ENCODE data around the gene MAP3K20. TPM values are rescaled to one million over a fixed set of nuclear protein-coding genes. Genes with fewer than 3 reads are reported as not detected.
"Not testable (repeated sequence)": the region's sequence is repeated elsewhere in the genome, so short reads cannot be mapped to it uniquely, and the experiment has no call there.

The MAP3K20 gene
- total RNA-seq, 1 experiment from 2014 or later = 25.2 TPM

DNA sequence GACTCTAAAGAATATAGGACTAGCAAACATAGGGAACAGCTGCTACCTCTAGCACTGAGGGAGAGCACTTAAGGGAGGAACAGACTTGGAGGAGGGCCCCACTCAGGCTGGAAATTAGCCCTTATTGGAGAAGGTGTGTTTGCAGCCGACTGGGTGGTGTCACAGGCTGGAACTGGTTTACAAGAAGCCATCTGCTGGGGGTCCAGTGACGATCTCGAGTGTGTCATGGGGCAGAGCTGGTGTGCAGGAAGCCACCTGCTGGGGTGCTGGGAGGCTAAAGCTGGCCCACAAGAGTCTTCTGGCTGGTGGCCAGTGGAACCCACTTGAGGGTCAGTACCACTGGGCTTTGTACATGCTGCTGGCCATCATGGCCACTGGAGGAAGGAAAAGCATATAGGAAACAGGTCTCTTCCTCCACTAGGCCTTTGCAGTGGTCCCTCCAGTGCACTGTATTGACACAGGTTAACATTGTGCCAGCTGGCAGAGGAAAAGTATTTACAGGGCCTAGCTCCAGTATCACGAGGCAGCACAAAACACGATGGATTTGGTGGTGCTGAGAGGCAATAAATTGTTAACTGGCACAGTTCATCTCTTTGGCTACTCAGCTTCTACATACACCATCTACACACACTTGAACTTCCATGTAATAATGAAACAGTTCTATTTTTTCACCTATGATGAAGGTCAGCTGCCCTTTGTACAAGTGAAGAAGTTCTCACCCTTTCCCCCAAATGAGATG lies 43.6 kb downstream of the MAP3K20 start:
- no peak for DNase-seq (ENCODE audit: low read depth)

GRCh38 chr2:173119944-173120343 lies 44.3 kb downstream of the MAP3K20 start:
- DNase-seq (ENCODE audit: low read depth) = no peak

- DNase-seq (ENCODE audit: low read depth) = no peak
These were observed 47.3 kb downstream of the MAP3K20 start for GRCh38 chr2:173122936-173123335.

- DNase-seq (ENCODE audit: low read depth) = peak; percentile 17
These were observed 48.8 kb downstream of the MAP3K20 start for GRCh38 chr2:173124441-173124840.

GRCh38 chr2:173126819-173127218 lies 51.2 kb downstream of the MAP3K20 start:
- DNase-seq (ENCODE audit: low read depth) = peak; percentile 75

DNA sequence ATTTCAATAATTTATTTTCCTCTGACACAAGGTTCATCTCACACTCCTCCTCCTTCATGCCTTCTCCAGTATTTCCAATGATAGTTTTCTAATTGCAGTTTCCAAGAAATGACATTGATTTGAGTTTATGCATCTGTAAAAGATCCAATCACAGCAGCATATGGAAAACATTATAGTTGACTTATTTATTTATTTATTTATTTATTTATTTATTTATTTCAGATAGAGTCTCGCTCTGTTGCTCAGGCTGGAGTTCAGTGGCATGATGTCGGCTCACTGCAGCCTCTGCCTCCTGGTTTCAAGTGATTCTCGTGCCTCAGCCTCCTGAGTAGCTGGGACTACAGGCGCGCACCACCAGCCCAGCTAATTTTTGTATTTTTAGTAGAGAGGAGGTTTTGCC lies 52.5 kb downstream of the MAP3K20 start:
- not testable (repeated sequence) for DNase-seq (ENCODE audit: low read depth)

- DNase-seq (ENCODE audit: low read depth) = no peak
These were observed 55.1 kb downstream of the MAP3K20 start for GRCh38 chr2:173130496-173131465.

DNA sequence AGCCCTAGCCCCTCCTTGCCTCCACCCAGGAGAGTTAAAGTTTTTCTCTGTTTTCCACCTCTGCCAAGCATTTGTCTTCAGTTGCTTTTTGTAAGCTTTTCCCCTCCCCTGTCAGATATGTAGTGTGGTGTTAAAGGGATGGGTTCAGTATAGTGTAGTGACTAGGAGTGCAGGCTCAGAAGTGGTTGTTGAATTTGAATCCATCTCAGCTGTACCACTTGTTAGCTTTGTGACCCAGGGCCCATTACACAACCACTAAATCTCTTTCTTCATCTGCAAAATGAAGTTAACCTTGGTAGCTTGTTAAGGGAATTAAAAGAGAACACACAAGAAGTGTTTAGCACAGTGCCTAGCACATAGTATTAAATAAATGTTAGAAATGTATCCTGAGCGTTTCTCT lies 56.9 kb downstream of the MAP3K20 start:
- DNase-seq (ENCODE audit: low read depth) = no peak

DNA sequence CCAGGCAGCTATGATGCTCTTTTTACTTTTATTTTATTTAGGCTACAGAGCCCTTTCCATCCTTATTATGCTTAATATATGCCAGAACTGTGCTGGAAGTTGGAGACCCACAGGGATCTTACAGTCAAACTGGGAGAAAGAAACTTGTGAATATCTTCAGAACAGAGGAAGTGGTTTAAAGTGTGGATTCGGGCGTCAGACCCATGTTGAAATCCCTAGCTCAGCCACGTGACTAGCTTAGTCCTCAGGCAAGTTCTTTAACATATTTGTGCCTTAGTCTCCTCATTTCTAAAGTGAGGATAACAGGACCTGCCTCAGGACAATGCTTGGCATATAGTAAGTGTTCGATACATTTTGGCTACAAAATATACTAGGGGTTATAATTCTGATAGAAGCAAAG lies 59.1 kb downstream of the MAP3K20 start:
- DNase-seq (ENCODE audit: low read depth) = no peak

DNA sequence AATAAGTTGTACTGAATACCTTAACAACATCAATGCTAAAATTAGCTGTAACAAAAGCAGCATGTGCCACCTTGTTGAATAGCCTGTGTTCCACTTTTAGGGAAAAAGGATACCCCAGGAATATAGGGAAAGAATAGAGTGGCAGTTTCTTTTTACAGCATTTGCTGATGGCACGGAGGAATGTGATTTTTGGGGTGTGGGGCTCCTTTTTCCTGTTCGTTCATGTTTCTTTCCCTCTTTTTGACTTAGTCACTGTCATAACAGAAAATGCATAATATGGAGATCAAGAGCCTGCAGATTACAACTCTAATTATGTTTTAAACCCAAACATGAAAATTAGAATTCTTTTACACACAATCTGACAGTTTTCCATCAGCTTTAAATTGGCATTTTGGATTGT lies 60.4 kb downstream of the MAP3K20 start:
- DNase-seq (ENCODE audit: low read depth) = no peak

DNA sequence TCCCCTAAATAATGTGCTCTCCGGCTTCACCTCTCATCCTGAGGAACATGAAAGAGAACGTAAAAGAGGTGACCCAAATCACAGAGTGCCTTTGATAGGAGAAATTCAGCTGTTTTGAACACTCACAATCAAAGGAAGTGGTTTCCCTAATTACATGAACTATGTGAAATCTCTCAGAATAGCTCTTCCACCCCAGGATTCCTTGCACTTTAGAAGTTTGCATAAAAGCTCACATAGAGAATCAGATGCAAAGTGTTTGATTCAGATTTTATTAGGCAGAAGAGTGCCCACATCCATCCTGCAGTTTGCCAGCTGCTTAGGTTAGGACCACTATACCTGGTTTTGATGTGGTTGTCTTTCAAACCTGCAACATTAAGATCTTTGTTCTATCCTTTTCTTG lies 61.0 kb downstream of the MAP3K20 start:
- no peak for DNase-seq (ENCODE audit: low read depth)

DNA sequence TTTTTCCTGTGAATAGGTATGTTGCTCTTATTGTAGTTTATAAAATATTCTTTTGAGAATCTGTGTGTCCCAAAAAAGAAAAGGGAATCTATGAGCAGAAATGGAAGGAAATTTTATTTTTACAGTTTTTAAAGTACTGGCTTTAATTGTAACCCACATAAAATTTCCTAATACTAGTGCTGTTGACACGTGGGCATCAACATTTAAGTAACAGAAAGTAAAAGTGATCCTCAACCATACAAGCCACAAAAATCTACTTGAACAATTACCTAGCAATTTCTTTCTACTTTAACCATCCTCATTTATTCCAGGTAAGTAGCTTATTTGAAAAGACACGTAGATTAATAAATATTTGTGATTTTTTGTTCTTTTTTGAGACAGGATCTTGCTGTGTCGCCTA lies 62.0 kb downstream of the MAP3K20 start:
- no peak for DNase-seq (ENCODE audit: low read depth)

DNA sequence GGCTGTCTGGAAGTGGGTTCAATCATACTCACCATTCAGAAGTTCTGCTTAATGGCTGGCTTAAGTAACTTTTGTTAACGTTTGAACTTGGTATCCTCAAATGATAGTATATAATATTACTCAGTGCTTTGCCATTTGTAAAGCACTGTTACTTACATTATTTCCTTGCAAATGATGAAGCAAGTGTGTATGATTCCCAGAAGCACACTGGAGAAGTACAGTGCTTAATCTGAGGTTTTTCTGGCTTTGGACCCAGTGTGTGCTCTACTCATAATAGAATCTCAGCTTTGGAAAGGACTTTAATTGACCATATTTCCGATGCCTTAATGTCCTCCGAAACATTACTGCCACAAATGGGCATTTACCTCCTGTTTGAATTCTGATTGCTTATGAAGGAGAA lies 63.3 kb downstream of the MAP3K20 start:
- no peak for DNase-seq (ENCODE audit: low read depth)

- DNase-seq (ENCODE audit: low read depth) = no peak
These were observed 66.0 kb downstream of the MAP3K20 start for GRCh38 chr2:173141666-173142065.

- DNase-seq (ENCODE audit: low read depth) = no peak
These were observed 69.8 kb downstream of the MAP3K20 start for GRCh38 chr2:173145454-173145853.

- DNase-seq (ENCODE audit: low read depth) = no peak
These were observed 70.9 kb downstream of the MAP3K20 start for GRCh38 chr2:173146590-173146989.

DNA sequence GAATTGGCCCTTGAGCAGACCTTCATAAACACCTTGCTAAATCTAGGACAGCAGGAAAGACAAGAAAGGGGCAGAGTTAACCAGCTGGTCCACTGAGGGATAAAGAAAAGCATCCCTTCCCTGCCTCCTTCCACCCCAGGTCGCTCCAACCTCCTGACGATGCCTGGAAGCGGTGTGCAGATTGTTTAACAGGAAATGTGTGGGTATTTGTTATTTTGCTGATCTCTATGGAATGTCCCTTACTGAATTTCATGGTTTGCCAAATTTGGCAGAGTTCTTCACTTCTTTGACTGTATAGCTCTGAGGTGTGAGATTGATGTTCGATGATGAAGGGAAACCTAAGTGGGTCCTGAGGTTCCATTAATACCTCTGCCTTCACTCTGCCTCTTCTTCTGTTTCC lies 72.9 kb downstream of the MAP3K20 start:
- DNase-seq (ENCODE audit: low read depth) = peak; percentile 39

DNA sequence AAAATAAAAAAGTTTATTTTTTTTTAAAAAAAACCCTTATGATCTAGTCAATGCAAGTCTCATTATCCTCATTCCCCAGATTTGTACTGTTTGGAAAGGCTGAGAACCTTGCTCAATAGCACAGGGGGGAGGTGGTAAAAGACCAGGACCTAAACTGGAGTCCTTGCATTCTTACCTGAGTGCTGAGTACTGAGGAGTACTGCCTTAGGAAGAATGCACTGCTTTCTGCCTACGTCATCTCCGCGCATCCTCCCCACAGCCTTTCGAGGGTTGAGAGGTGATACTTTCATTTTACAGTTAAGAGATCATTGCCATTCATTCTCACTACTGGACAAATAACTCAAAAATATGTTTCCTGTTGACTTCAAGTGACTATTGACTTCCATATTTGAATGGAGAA lies 73.8 kb downstream of the MAP3K20 start:
- DNase-seq (ENCODE audit: low read depth) = no peak

DNA sequence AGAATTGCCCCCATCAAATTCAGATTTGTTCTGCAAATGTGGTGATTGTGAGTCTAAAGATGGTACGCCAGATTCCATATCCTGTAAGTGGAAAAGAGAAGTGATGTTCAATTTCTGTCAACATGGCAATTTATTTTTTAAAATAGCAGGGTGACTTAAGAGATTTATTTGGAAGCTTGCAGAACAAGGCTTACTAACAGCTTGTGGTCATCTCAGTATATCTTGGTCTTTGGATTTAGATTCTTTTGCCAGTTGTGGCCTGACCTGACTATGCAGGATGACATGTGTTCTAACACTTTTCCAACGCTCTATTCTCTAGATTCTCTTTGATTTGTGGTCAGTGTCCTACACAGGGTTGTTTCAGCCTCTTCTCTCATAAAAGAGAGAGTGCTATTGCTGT lies 74.4 kb downstream of the MAP3K20 start:
- DNase-seq (ENCODE audit: low read depth) = no peak

DNA sequence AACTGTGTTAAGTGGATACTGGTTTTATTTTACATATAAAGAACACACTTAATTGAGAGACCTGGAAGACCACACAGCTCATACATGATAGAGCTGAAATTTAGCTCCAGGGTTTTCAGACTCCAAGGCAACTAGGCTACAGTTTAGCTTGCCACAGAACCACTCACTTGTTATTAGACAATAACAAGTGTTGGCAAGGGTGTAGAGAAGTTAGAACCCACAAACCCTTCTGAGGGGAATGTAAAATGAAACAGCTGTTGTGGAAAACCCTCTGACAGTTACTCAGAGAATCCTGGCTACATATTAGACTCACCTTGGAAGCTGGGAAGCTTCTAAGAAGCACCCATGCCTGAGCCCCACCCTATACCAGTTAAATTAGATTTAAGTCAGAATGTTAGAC lies 75.3 kb downstream of the MAP3K20 start:
- DNase-seq (ENCODE audit: low read depth) = no peak

DNA sequence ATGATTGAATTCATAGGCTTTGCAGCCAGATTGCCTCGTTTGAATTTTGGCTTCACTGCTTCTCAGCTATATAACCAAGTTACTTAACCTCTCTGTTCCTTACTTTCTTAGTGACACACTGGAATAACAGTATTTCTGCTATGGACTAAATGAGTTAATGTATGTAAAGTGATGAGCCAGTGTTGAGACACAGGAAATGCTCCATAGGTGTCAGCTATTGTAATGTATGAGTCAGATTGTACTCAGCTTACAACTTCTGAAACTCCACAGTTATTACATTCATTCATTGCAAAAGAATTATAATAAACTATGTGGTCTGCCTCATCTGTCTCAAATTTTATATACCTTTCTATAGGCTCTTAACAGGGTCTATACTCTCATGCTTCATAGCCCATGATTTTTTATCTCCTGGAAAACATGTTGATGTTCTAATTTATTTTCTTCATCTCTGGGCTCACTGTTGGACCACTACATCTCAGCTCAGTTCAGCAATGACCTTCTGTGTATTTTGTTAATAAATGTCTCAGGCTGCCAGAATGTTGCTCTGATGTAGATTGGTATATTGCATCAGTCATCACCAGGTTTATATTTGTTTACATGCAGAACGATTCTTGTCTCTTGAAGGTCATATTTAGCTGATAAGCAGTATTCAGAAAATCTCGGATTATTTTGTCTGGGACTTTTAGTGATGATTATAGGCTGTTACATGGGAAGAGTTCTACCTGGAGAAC lies 76.2 kb downstream of the MAP3K20 start:
- peak; percentile 92 for DNase-seq (ENCODE audit: low read depth)

All from HT1080 (cell line).